ENCODE results near the gene ADGRA1. TPM values are rescaled to one million over a fixed set of nuclear protein-coding genes. Genes with fewer than 3 reads are reported as not detected.

Gene ADGRA1
- total and polyA plus RNA-seq, 2 of the 8 experiments (the other 6 are each of a cell fraction or from before 2014, with no cell fraction given) = 0.17 to 0.21 TPM

DNA sequence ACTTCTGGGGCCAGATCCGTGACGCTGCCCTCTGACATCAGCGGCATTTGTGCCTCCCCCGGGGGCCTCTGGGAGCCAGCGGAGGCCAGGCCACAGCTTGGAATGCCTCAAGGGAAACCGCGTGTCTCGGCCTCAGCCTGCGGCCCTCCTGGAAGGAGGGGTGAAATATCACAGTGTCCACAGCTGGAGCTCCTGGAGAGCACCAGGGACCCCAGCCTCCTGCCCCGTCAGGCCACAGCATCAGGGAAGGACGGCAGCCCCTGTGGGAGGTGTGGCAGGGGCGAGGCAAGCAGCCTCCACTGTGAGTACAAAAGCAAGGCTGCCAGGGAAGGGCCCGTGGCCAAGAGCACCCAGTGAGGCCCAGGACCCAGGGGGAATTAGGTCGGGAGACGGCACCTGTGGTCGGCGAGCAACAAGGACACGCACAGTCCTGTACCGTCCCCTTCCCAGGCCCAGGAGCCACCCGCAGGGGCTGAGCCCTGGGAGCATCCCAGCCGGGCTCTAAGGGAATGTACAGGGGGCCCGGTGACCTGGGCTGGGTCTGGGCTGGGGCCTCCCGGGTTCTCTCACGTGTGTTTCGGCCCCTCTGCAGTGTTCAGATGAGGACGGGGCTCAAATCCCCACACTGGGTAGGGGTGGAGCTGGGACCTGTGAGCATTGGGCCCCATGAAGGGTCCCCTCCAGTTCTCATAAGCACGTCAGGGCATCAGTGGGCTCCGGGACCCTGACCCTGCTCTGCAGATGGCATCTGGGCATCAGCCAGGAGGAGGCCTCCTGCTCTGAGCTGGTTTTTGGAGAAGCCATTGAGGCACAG lies 53.6 kb downstream of the ADGRA1 start:
- H3K79me1 ChIP-seq (ENCODE audit: low read depth, low read length) = no peaks in the 10 kb centered on the region
- H3K4ac ChIP-seq (replicated peaks; ENCODE audit: insufficient read length, low read depth, low read length) = no peak overlapping the region
- no peaks in the 10 kb centered on the region for H3K27me3 ChIP-seq (replicated peaks in 1 of 4; ENCODE audit: control insufficient read depth in 3 of 4, extremely low read depth in 1 of 4, insufficient read depth in 3 of 4, low read length in 3 of 4)
- no peaks in the 10 kb centered on the region for H3K79me2 ChIP-seq (ENCODE audit: control insufficient read depth in 1 of 2, insufficient read depth in 2 of 2, low read length in 2 of 2)
- peaks cover 0 to 5% (median 4%) of the 10 kb centered on the region in 4 experiments; a peak in 6 of 7 replicates for H3K4me1 ChIP-seq (replicated peaks in 1 of 4; ENCODE audit: control insufficient read depth in 3 of 4, insufficient read depth in 4 of 4, low read length in 3 of 4)
- H3K56ac ChIP-seq (replicated peaks; ENCODE audit: insufficient read length, low read depth, low read length) = no peak overlapping the region
- no peak for TF ChIP-seq CHD2 (IDR thresholded peaks at IDR 0.05; ENCODE audit: low read length)
- TF ChIP-seq SUZ12 (IDR thresholded peaks at IDR 0.05; ENCODE audit: low read length) = no peak
- TF ChIP-seq, protein P1, sequence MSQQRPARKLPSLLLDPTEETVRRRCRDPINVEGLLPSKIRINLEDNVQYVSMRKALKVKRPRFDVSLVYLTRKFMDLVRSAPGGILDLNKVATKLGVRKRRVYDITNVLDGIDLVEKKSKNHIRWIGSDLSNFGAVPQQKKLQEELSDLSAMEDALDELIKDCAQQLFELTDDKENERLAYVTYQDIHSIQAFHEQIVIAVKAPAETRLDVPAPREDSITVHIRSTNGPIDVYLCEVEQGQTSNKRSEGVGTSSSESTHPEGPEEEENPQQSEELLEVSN (IDR thresholded peaks at IDR 0.05) = no peak
- TF ChIP-seq JUND (IDR thresholded peaks at IDR 0.05; ENCODE audit: low read length) = no peak
- no peak for TF ChIP-seq EGR1 (IDR thresholded peaks at IDR 0.05; ENCODE audit: borderline replicate concordance, low read depth, low read length)
- no peak for TF ChIP-seq KDM1A (IDR thresholded peaks at IDR 0.05; ENCODE audit: borderline replicate concordance, low read length)
- TF ChIP-seq, protein P2, sequence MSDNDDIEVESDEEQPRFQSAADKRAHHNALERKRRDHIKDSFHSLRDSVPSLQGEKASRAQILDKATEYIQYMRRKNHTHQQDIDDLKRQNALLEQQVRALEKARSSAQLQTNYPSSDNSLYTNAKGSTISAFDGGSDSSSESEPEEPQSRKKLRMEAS (IDR thresholded peaks at IDR 0.05) = no peak
- TF ChIP-seq CREB1 (IDR thresholded peaks at IDR 0.05) = no peak
- TF ChIP-seq CTBP2 (IDR thresholded peaks at IDR 0.05; ENCODE audit: borderline replicate concordance, insufficient read depth, insufficient read length, low read length) = no peak
- TF ChIP-seq EP300 (IDR thresholded peaks at IDR 0.05; ENCODE audit: borderline replicate concordance in 1 of 2, low read depth in 2 of 2, low read length in 2 of 2) = no peak
- no peak overlapping the region for H3K4me2 ChIP-seq (ENCODE audit: insufficient read depth in 1 of 2, low read depth in 2 of 2, low read length in 2 of 2)
- H3K23me2 ChIP-seq (ENCODE audit: low read depth, low read length) = no peaks in the 10 kb centered on the region
- no peak overlapping the region for H4K5ac ChIP-seq (ENCODE audit: insufficient read length, low read depth, low read length)
- peak overlapping the region; percentile 87; the same call in 1 of the 2 replicates for H2BK12ac ChIP-seq (ENCODE audit: low read depth, low read length)
- no peaks in the 10 kb centered on the region for H4K20me1 ChIP-seq (replicated peaks in 1 of 2; ENCODE audit: control insufficient read depth in 1 of 2, insufficient read depth in 2 of 2, low read length in 2 of 2)
- H2BK15ac ChIP-seq (ENCODE audit: low read length) = no peak overlapping the region
- no peak overlapping the region for H3K4me3 ChIP-seq (ENCODE audit: extremely low read depth in 1 of 4, insufficient read depth in 2 of 4, low read depth in 3 of 4, low read length in 4 of 4)
- no peak overlapping the region for H2BK120ac ChIP-seq (replicated peaks; ENCODE audit: low read depth, low read length)
- CTCF ChIA-PET (ENCODE audit: partially characterized antibody) = interaction anchor here (2.8 to 6.3 kb wide), 2 partner anchors 55 to 78 kb away, joined by 14 to 40 read pairs; no protein-coding TSS in a partner anchor
- H3K18ac ChIP-seq (ENCODE audit: extremely low read depth, low read length) = no peak overlapping the region
- no peaks in the 10 kb centered on the region for H3K36me3 ChIP-seq (ENCODE audit: control insufficient read depth in 2 of 4, insufficient read depth in 4 of 4, low read length in 3 of 4)
- no peak overlapping the region for H3K9ac ChIP-seq (replicated peaks in 1 of 4; ENCODE audit: extremely low read depth in 1 of 4, low read depth in 3 of 4, low read length in 3 of 4)
- no peak overlapping the region for H3K14ac ChIP-seq (ENCODE audit: insufficient read length)
- WGBS, 2 experiments (ENCODE audit: extremely low coverage in 1 of 2, insufficient coverage in 1 of 2, insufficient read length in 1 of 2, insufficient replicate concordance in 2 of 2, low coverage in 1 of 2, low lambda C conversion rate in 2 of 2, missing lambda C conversion rate in 1 of 2) = 89% methylated on average over 24 of the region's 28 CpGs; no CpG with 5 or more reads in 1 of the 2 experiments
- H3K27ac ChIP-seq (ENCODE audit: low read depth, low read length) = no peak overlapping the region
- no peak overlapping the region for H2BK5ac ChIP-seq (ENCODE audit: low read depth, low read length)
- H4K8ac ChIP-seq (ENCODE audit: extremely low read depth, insufficient read depth, low read length) = peak overlapping the region; percentile 68
- 0 out of 2 replicates have a peak overlapping the region, but pooled peaks have one; percentile 18 for H2BK20ac ChIP-seq (ENCODE audit: low read length)
- POLR2A ChIA-PET (ENCODE audit: partially characterized antibody) = no interaction called here
- no peak overlapping the region for H3K23ac ChIP-seq (ENCODE audit: insufficient read length)
- H4K91ac ChIP-seq (replicated peaks; ENCODE audit: insufficient read length, low read length) = no peak overlapping the region
- DNase-seq (ENCODE audit: low read depth in 1 of 2, low spot score in 2 of 2) = peak in 1 of 2 experiments; percentile 43
- no peaks in the 10 kb centered on the region for H3K9me3 ChIP-seq (ENCODE audit: insufficient read depth in 2 of 2, low read depth in 1 of 2, low read length in 1 of 2)
- H2AFZ ChIP-seq (ENCODE audit: low read length) = no peak overlapping the region
- no peak overlapping the region for H2AK5ac ChIP-seq (ENCODE audit: low read depth, low read length)
- no peak for FAIRE-seq
